Neural cell (in vitro differentiated cells): ENCODE data around the gene APLF. TPM values are rescaled to one million over a fixed set of nuclear protein-coding genes. Genes with fewer than 3 reads are reported as not detected.

Experiments
- H2AFZ ChIP-seq: fragments of 200-600, 300-800 bp; sonication (generic), shearing (Covaris generic); 2 replicates; pipeline ENCODE4 v1.6.0; 2014; ENCODE audit warnings: low read depth, mild to moderate bottlenecking, antibody characterized with exemption, low read length, moderate library complexity
- H3F3A ChIP-seq: fragments of 200-600 bp; shearing (Covaris generic); 2 replicates; pipeline ENCODE4 v1.6.1; 2016; ENCODE audit warnings: mild to moderate bottlenecking, moderate library complexity, mixed read lengths, antibody characterized with exemption, low read length; ENCODE audit not compliant: insufficient read depth, poor library complexity, severe bottlenecking
- H3K27ac ChIP-seq: fragments of 200-600, 300-800 bp; sonication (generic), shearing (Covaris generic); 2 replicates; pipeline ENCODE4 v1.5.1; 2014; ENCODE audit warnings: mild to moderate bottlenecking, low read length, moderate library complexity
- H3K27me3 ChIP-seq: fragments of 300-800, 200-600 bp; sonication (generic), shearing (Covaris generic); 2 replicates; pipeline ENCODE4 v1.6.0; 2014; ENCODE audit warnings: mild to moderate bottlenecking, low read depth, low read length, moderate library complexity; ENCODE audit not compliant: insufficient read depth
- H3K36me3 ChIP-seq: fragments of 300-800, 200-600 bp; sonication (generic), shearing (Covaris generic); 2 replicates; pipeline ENCODE4 v1.5.1; 2014; ENCODE audit warnings: mild to moderate bottlenecking, antibody characterized with exemption, low read length, moderate library complexity; ENCODE audit not compliant: insufficient read depth
- H3K4me2 ChIP-seq: fragments of 300-800, 200-600 bp; sonication (generic), shearing (Covaris generic); 2 replicates; pipeline ENCODE4 v1.6.0; 2014; ENCODE audit warnings: mild to moderate bottlenecking, low read length
- H3K4me3 ChIP-seq: fragments of 300-800, 200-600 bp; sonication (generic), shearing (Covaris generic); 2 replicates; pipeline ENCODE4 v1.5.1; 2014; ENCODE audit warnings: mild to moderate bottlenecking, low read length, moderate library complexity
- H3K79me2 ChIP-seq: fragments of 200-600 bp; shearing (Covaris generic); replicated peaks from 2 replicates; pipeline ENCODE4 v1.6.0; 2014; ENCODE audit warnings: mild to moderate bottlenecking, low read length, moderate library complexity; ENCODE audit not compliant: insufficient read depth
- H3K9ac ChIP-seq: fragments of 300-800, 200-600 bp; sonication (generic), shearing (Covaris generic); 2 replicates; pipeline ENCODE4 v1.6.1; 2016; ENCODE audit warnings: mild to moderate bottlenecking, low read length, mixed read lengths
- H3K9me2 ChIP-seq: fragments of 200-600 bp; shearing (Covaris generic); 2 replicates; pipeline ENCODE4 v1.6.1; 2016; ENCODE audit warnings: mild to moderate bottlenecking, low read length, mixed read lengths; ENCODE audit not compliant: insufficient read depth
- H3K9me3 ChIP-seq: fragments of 200-600, 300-800 bp; sonication (generic), shearing (Covaris generic); 2 replicates; pipeline ENCODE4 v1.6.1; 2016; ENCODE audit warnings: mild to moderate bottlenecking, mixed run types, low read length, moderate library complexity, mixed read lengths
- H4K20me1 ChIP-seq: fragments of 200-600 bp; shearing (Covaris generic); 2 replicates; pipeline ENCODE4 v1.6.1; 2016; ENCODE audit warnings: mild to moderate bottlenecking, mixed run types; ENCODE audit not compliant: insufficient read depth
- CTCF ChIP-seq: fragments of 450-650 bp; IDR thresholded peaks from 2 replicates; pipeline ENCODE4 v1.5.1; 2014; ENCODE audit warnings: antibody characterized with exemption, mild to moderate bottlenecking, moderate library complexity; ENCODE audit not compliant: poor library complexity, severe bottlenecking
- EP300 ChIP-seq: fragments of 450-650 bp; conservative IDR thresholded peaks from 2 replicates; pipeline ENCODE4 v1.6.1; 2014; ENCODE audit warnings: antibody characterized with exemption, mild to moderate bottlenecking, moderate library complexity; ENCODE audit not compliant: poor library complexity, severe bottlenecking
- EZH2 ChIP-seq: fragments of 200-600, 300-800 bp; shearing (Covaris generic), sonication (generic); IDR thresholded peaks from 2 replicates; pipeline ENCODE4 v1.6.1; 2014; ENCODE audit warnings: antibody characterized with exemption, low read length, borderline replicate concordance, mild to moderate bottlenecking; ENCODE audit not compliant: insufficient read depth, poor library complexity, severe bottlenecking
- MXI1 ChIP-seq: fragments of 450-650 bp; conservative IDR thresholded peaks from 2 replicates; pipeline ENCODE4 v1.6.1; 2014; ENCODE audit warnings: antibody characterized with exemption, mild to moderate bottlenecking; ENCODE audit not compliant: poor library complexity, severe bottlenecking
- POLR2AphosphoS5 ChIP-seq: IDR thresholded peaks from 2 replicates; pipeline ENCODE4 v1.6.1; 2012
- RAD21 ChIP-seq: fragments of 450-650 bp; conservative IDR thresholded peaks from 2 replicates; pipeline ENCODE4 v1.6.1; 2014; ENCODE audit warnings: antibody characterized with exemption, mild to moderate bottlenecking, moderate library complexity
- REST ChIP-seq: IDR thresholded peaks from 2 replicates; pipeline ENCODE4 v1.6.1; 2012; ENCODE audit warnings: borderline replicate concordance
- SMC3 ChIP-seq: fragments of 450-650 bp; conservative IDR thresholded peaks from 2 replicates; pipeline ENCODE4 v1.6.1; 2014; ENCODE audit warnings: antibody characterized with exemption, mild to moderate bottlenecking, moderate library complexity; ENCODE audit not compliant: poor library complexity
- TAF1 ChIP-seq: IDR thresholded peaks from 2 replicates; pipeline ENCODE4 v1.6.1; 2012; ENCODE audit warnings: low read depth
- polyA plus RNA-seq: library from polyadenylated mRNA; depleted of rRNA; stranded (reverse); fragments of >200 nt; gene quantifications from 2 replicates; pipeline ENCODE4 v1.2.3, GENCODE V29; 2014

APLF gene
- polyA plus RNA-seq, 1 donor from 2014 or later: 0.45 TPM

DNA sequence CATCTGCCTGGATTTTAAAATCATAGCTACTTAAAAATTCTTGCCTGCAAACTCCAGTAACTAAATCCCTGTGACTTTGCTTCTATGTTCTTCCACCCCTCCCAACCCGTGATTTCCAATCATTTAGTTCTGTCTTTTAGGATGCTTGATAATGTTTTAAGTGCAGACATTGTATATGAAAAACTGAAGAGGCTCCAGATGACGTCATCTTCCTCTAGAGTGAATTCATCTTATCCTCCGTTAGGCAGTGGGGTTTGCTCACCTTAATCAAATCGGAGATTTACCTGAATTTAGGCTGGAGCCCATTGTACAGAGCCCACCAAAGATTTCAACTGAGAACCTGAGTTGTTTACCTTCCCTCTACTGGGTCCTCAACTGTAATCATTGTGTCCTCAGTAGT is 11.2 kb upstream of the APLF start:
- H3K36me3 ChIP-seq: no peaks in the 10 kb centered on the region
- H4K20me1 ChIP-seq: no peaks in the 10 kb centered on the region
- H3K4me2 ChIP-seq: no peak overlapping the region
- H3K9ac ChIP-seq: no peak overlapping the region
- H3K9me2 ChIP-seq: no peaks in the 10 kb centered on the region
- no peak overlapping the region for H2AFZ ChIP-seq
- H3K4me3 ChIP-seq: no peak overlapping the region
- no peaks in the 10 kb centered on the region for H3F3A ChIP-seq
- H3K9me3 ChIP-seq: no peaks in the 10 kb centered on the region
- no peak overlapping the region for H3K27ac ChIP-seq
- H3K27me3 ChIP-seq: no peaks in the 10 kb centered on the region
- H3K79me2 ChIP-seq: no peaks in the 10 kb centered on the region
- TF ChIP-seq POLR2AphosphoS5 (no peak), RAD21 (no peak), SMC3 (no peak), EZH2 (no peak), REST (no peak), CTCF (no peak), MXI1 (no peak), TAF1 (no peak), EP300 (no peak)

DNA sequence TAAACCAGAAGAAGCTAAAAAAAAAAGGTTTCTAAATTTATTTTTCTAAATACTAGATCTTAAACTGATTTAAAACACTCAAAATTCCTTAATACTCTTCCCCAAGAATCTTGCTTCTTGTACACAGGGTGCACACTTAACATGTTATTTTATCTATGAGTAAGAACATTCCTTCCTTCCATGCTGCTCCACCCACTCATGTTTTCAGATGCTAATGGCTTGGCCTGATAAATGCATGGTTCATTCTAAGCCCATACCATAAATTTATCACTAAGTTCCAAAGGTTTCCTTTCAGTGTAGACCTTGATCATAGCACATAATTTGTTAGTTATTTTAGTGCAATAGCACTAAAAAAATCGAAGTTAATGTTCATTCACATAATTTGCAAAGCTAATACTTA is 8.4 kb upstream of the APLF start:
- H3K4me3 ChIP-seq: no peak overlapping the region
- no peak overlapping the region for H3K9ac ChIP-seq
- H2AFZ ChIP-seq: no peak overlapping the region
- no peaks in the 10 kb centered on the region for H3K9me2 ChIP-seq
- H3K27ac ChIP-seq: no peak overlapping the region
- TF ChIP-seq SMC3: no peak
- TF ChIP-seq POLR2AphosphoS5: no peak
- TF ChIP-seq MXI1: no peak
- no peak for TF ChIP-seq CTCF
- TF ChIP-seq REST: no peak
- TF ChIP-seq EP300: no peak
- TF ChIP-seq EZH2: no peak
- no peak for TF ChIP-seq RAD21
- no peak for TF ChIP-seq TAF1
- H3K79me2 ChIP-seq: no peaks in the 10 kb centered on the region
- H3K9me3 ChIP-seq: no peaks in the 10 kb centered on the region
- no peaks in the 10 kb centered on the region for H3K36me3 ChIP-seq
- H3K4me2 ChIP-seq: no peak overlapping the region
- H3F3A ChIP-seq: no peaks in the 10 kb centered on the region
- H4K20me1 ChIP-seq: no peaks in the 10 kb centered on the region
- no peaks in the 10 kb centered on the region for H3K27me3 ChIP-seq
